Subcutaneous abdominal adipose tissue (tissue), 5 donors: ENCODE measurements around the gene STX8.
"Not testable (repeated sequence)": the region's sequence is repeated elsewhere in the genome, so short reads cannot be mapped to it uniquely, and the experiment has no call there.

Source experiments
- H3K27ac ChIP-seq: one replicate; pipeline ENCODE4 v1.7.0; 2013; ENCODE audit warnings: low read depth, mild to moderate bottlenecking, inconsistent platforms, low read length, moderate library complexity
- H3K27me3 ChIP-seq, 5 donors: one replicate each; pipeline ENCODE4 v1.7.0; 2013; ENCODE audit warnings: low read length in 5 of 5, inconsistent platforms in 1 of 5; ENCODE audit not compliant: control insufficient read depth in 5 of 5, insufficient read depth in 4 of 5
- H3K36me3 ChIP-seq, 5 donors: one replicate each; pipeline ENCODE4 v1.7.0; 2013; ENCODE audit warnings: low read length in 5 of 5; ENCODE audit not compliant: control insufficient read depth in 5 of 5, insufficient read depth in 5 of 5
- H3K4me1 ChIP-seq, 5 donors: one replicate each; pipeline ENCODE4 v1.7.0; 2013; ENCODE audit warnings: low read length in 5 of 5, mild to moderate bottlenecking in 3 of 5, moderate library complexity in 1 of 5; ENCODE audit not compliant: control insufficient read depth in 5 of 5, insufficient read depth in 5 of 5
- H3K4me3 ChIP-seq, 5 donors: one replicate each; pipeline ENCODE4 v1.7.0; 2013; ENCODE audit warnings: low read length in 5 of 5, low read depth in 1 of 5
- H3K9ac ChIP-seq, 5 donors: one replicate each; pipeline ENCODE4 v1.7.0; 2013; ENCODE audit warnings: low read length in 5 of 5, mild to moderate bottlenecking in 4 of 5, moderate library complexity in 3 of 5
- H3K9me3 ChIP-seq, 5 donors: one replicate each; pipeline ENCODE4 v1.7.0; 2013; ENCODE audit warnings: low read length in 5 of 5; ENCODE audit not compliant: control insufficient read depth in 5 of 5
- donor health status: healthy.
- donor health status: healthy.
- donor health status: healthy.
- donor health status: healthy.
- donor health status: healthy.

The STX8 gene, protein sequence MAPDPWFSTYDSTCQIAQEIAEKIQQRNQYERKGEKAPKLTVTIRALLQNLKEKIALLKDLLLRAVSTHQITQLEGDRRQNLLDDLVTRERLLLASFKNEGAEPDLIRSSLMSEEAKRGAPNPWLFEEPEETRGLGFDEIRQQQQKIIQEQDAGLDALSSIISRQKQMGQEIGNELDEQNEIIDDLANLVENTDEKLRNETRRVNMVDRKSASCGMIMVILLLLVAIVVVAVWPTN

DNA sequence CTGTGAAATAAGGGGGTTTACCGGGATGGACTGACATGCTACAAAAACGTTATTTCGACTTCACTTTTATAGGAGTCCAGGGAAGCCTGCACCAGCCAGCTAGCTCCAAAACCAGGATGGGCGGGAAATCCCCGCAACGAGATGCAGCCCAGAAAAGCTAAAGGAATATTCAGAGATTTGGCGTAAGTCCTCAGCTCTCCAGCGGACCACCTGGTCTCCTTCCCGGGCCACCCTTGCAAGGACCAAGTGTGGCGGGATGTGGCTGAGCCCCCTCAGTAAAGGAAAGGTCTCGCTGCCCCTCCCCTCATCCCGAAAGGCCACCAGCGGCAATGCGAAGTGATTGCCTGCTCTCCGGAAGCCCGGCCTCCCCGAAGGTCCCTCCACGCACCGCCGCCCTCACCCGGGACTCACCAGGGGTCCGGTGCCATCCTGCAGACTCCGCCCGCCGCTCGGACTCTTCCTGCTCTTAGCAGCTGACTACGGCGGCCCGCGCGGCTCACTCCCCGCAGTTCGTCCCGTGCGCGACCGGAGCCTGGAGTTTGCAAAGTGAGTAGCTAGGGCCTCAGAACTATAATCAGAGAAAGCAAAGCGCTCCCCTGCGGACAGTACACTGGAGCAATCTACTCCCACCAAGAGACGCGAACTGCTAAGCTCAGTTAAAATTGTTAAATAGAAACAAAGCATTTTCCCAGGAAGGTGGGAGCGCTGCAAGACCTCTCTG is at the start of gene STX8:
Gene STX8 (minus strand): TSS at position 440 of the 721 bp plus-strand sequence. CDS start 12 bp downstream, at position 428.
- Histone ChIP-seq H3K9ac (peak within 1 kb of the TSS in 4 of 5 donors; percentile 67 to 95 (median 88)), H3K27me3 (no peaks in the 10 kb centered on the region), H3K4me1 (peaks cover 0 to 30% (median 27%) of the 10 kb centered on the region in 5 donors)

DNA sequence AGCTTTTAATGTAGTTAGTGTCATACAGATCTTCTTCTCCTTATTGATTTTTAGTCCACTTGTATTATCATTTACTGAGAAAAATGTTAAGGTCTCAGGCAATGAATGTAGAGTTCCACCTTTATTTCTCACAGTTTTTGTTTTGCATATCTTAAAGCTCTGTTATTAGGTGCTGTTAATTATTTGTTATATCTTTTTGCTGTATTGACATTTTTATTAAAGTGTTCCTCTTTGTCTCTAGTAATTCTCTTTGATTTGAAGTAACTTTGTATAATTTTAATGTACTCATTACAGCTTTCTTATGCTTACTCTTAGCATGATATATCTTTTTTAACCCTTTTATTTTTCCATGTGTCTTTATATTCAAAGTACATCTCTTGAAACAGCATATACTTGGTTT is 47.3 kb upstream of the STX8 start:
- Histone ChIP-seq H3K27me3 (no peaks in the 10 kb centered on the region), H3K9ac (no peak overlapping the region), H3K27ac (no peak overlapping the region), H3K4me1 (no peaks in the 10 kb centered on the region), H3K4me3 (no peak overlapping the region), H3K9me3 (peaks cover 4 to 28% (median 26%) of the 10 kb centered on the region in 5 donors), H3K36me3 (no peaks in the 10 kb centered on the region)

More for the DNA sequence above, at the start of gene STX8:
- Histone ChIP-seq H3K4me3 (peak within 1 kb of the TSS; percentile 80 to 99 (median 98)), H3K9me3 (no peaks in the 10 kb centered on the region), H3K27ac (peak within 1 kb of the TSS; percentile 19), H3K36me3 (peaks cover 0 to 3% (median 0%) of the 10 kb centered on the region in 5 donors)

DNA sequence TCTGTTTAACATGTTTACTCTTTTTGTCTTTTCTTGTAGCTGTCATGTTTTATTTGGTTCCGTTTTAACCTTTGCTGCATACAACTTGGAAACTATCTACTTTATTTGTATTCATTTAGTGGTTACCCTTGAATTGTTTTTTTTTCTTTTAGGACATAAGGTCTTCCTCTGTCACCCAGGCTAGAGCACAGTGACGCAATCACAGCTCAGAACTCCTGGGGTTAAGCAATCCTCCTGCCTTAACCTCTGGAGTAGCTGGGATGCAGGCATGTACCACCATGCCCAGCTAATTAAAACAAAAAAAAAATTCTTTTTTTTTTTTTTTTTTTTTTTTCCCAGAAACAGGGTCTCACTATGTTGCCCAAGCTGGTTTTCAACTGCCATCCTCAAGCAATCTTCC is 39.9 kb upstream of the STX8 start:
- no peak overlapping the region for H3K4me3 ChIP-seq
- H3K27ac ChIP-seq, result no peak overlapping the region
- H3K9me3 ChIP-seq, result no peaks in the 10 kb centered on the region
- H3K4me1 ChIP-seq, result no peaks in the 10 kb centered on the region
- no peaks in the 10 kb centered on the region for H3K36me3 ChIP-seq
- no peak overlapping the region for H3K9ac ChIP-seq
- H3K27me3 ChIP-seq, result no peaks in the 10 kb centered on the region

DNA sequence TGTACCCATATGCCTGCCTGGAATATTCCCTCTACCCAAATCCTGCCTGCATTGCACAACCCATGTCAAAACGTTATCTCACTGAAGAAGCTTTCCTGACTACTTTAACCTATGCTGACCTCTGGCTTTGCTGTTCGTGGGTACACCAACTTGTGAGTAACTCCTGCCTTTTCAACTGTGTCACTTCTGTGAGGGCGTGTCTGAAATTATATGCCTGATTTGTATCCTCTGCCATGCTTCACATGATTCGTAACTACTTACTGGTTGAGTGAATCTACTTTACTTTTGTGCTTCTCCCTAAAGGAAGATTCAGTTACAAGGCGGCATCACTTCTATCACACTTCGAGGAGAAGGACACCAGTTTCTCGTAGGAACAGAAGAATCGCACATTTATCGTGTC is 36.4 kb upstream of the STX8 start:
- H3K27me3 ChIP-seq, result no peaks in the 10 kb centered on the region
- H3K4me3 ChIP-seq, result no peak overlapping the region
- H3K27ac ChIP-seq, result no peak overlapping the region
- H3K9me3 ChIP-seq, result no peaks in the 10 kb centered on the region
- H3K9ac ChIP-seq, result no peak overlapping the region
- no peaks in the 10 kb centered on the region for H3K4me1 ChIP-seq
- no peaks in the 10 kb centered on the region for H3K36me3 ChIP-seq

DNA sequence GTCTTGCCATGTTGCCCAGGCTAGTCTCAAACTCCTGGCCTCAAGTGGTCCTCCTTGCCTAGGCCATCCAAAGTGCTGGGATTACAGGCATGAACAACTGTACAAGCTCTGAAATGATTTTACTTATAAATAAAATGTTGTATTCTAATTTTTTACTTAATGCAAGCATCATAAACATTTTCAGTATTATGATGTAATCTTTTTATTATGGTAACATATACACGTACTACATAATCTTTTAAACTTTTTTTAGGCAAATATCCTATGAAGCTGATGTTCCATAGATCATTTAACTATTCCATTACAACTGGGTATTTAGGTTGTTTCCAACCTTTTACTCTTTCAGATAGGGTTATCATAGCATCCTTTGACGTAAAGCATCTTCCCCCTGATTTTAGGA is 35.9 kb upstream of the STX8 start:
- H3K9ac ChIP-seq, result no peak overlapping the region
- H3K27ac ChIP-seq, result no peak overlapping the region
- H3K4me3 ChIP-seq, result no peak overlapping the region
- no peaks in the 10 kb centered on the region for H3K9me3 ChIP-seq
- no peaks in the 10 kb centered on the region for H3K27me3 ChIP-seq
- H3K36me3 ChIP-seq, result no peaks in the 10 kb centered on the region
- no peaks in the 10 kb centered on the region for H3K4me1 ChIP-seq

DNA sequence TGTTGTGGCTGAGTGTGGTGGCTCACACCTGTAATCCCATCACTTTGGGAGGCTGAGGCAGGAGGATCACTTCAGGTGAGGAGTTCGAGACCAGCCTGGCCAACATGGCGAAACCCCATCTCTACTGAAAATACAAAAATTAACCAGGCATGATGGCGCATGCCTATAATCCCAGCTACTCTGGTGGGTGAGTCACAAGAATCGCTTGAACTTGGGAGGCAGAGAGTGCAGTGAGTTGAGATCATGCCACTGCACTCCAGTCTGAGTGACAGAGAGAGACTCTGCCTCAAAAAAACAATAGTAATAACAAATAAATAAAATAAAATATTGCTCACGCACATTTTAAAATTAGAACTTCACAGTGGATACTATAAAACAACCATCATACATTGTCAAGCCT is 31.4 kb upstream of the STX8 start:
- not testable (repeated sequence) for H3K9ac ChIP-seq, H3K36me3 ChIP-seq, H3K27ac ChIP-seq, H3K9me3 ChIP-seq, H3K27me3 ChIP-seq, H3K4me1 ChIP-seq, H3K4me3 ChIP-seq

DNA sequence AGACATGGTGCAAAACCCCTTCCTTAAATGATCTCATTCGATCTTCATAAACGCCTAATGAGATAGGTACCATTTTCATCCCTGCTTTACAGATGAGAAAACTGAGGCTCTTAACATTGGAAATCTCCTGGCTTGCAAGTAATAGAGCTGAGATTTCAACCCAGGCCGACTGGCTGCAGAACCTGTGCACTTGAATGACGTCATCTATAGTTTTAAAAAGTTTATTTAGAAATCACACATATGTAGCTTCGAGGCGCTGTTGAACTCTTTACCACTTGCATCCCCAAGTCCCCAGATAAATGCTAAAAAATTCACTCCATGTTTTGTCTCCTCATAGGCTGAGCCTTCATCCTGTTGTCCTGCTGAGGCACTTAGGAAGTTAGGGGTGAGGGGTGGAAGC is 30.8 kb upstream of the STX8 start:
- H3K36me3 ChIP-seq, result no peaks in the 10 kb centered on the region
- H3K27me3 ChIP-seq, result no peaks in the 10 kb centered on the region
- no peak overlapping the region for H3K27ac ChIP-seq
- H3K9ac ChIP-seq, result no peak overlapping the region
- no peaks in the 10 kb centered on the region for H3K4me1 ChIP-seq
- no peak overlapping the region for H3K4me3 ChIP-seq
- no peaks in the 10 kb centered on the region for H3K9me3 ChIP-seq

DNA sequence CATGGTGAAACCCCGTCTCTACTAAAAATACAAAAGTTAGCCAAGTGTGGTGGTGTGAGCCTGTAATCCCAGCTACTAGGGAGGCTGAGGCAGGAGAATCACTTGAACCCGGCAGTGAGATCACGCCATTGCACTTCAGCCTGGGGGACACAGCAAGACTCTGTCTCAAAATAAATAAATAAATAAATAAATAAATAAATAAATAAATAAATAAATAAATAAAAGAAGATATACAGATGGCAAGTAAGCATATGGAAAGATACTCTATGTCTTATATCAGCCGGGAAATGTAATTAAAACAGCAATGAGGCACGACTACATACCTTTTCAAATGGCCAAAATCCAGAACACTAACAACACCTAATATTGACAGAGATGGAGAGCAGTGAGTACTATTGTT is 29.0 kb upstream of the STX8 start:
- not testable (repeated sequence) for H3K36me3 ChIP-seq, H3K27me3 ChIP-seq, H3K4me3 ChIP-seq, H3K27ac ChIP-seq, H3K9me3 ChIP-seq, H3K9ac ChIP-seq, H3K4me1 ChIP-seq

DNA sequence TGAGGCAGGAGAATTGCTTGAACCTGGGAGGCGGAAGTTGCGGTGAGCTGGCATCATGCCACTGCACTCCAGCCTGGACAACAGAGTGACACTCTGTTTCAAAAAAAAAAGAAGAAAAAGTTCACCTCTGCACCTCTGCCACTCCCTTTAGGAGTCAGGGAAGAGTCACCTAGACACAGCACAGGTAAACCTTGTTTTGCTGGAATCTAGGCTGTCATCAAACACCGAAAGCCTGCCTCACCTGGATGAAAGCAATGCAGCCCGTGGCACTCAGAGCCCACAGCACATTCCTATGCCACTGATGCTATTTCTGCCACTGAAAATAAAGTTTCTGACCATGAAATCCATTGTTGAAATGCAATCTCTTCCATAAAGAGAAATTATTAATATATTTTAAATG is 23.0 kb upstream of the STX8 start:
- H3K9me3 ChIP-seq, result no peaks in the 10 kb centered on the region
- no peak overlapping the region for H3K4me3 ChIP-seq
- no peaks in the 10 kb centered on the region for H3K4me1 ChIP-seq
- H3K36me3 ChIP-seq, result no peaks in the 10 kb centered on the region
- H3K27me3 ChIP-seq, result peaks cover 0 to 2% (median 0%) of the 10 kb centered on the region in 5 donors
- no peak overlapping the region for H3K9ac ChIP-seq
- no peak overlapping the region for H3K27ac ChIP-seq

DNA sequence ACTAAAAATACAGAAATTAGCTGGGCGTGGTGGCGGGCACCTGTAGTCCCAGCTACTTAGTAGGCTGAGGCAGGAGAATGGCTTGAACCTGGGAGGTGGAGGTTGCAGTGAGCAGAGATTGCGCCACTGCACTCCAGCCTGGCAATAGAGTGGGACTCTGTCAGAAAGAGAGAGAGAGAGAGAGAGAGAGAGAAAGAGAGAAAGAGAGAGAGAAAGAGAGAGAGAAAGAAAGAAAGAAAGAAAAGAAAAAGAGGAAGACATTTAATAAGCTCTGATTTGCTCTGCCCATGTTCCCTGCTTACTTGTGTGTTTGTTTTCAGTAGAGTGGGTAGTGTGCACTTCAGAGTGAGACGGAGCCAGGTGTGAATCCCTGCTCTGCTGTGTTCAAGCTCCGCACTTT is 22.0 kb upstream of the STX8 start:
- H3K27ac ChIP-seq, H3K36me3 ChIP-seq, H3K9ac ChIP-seq, H3K4me1 ChIP-seq, H3K27me3 ChIP-seq, H3K4me3 ChIP-seq, H3K9me3 ChIP-seq: not testable (repeated sequence)
